Smooth muscle cell (in vitro differentiated cells): Measurements from ENCODE around the gene FXR2. TPM values are rescaled to one million over a fixed set of nuclear protein-coding genes. Genes with fewer than 3 reads are reported as not detected.

ENCODE experiments used
- DNase-seq: peaks from one replicate; lab custom pipeline; 2025; ENCODE audit not compliant: unreplicated experiment; lab: John Stamatoyannopoulos, UW
- H2AFZ ChIP-seq: fragments of 200-600 bp; sonication (generic); 2 replicates; pipeline ENCODE4 v1.6.0; 2016; ENCODE audit warnings: antibody characterized with exemption, low read depth, mild to moderate bottlenecking
- H3F3A ChIP-seq: fragments of 200-600 bp; sonication (generic); 2 replicates; pipeline ENCODE4 v1.6.0; 2017; ENCODE audit warnings: antibody characterized with exemption, low read depth
- H3K27ac ChIP-seq: fragments of 200-600 bp; sonication (generic); 2 replicates; pipeline ENCODE4 v1.5.1; 2016; ENCODE audit warnings: low read depth, mild to moderate bottlenecking
- H3K27me3 ChIP-seq: fragments of 200-600 bp; sonication (generic); 2 replicates; pipeline ENCODE4 v1.6.1; 2016; ENCODE audit warnings: low read depth, mild to moderate bottlenecking
- H3K36me3 ChIP-seq: fragments of 200-600 bp; sonication (generic); 2 replicates; pipeline ENCODE4 v1.5.1; 2016; ENCODE audit warnings: low read depth
- H3K4me1 ChIP-seq: fragments of 200-600 bp; sonication (generic); 2 replicates; pipeline ENCODE4 v1.5.1; 2016; ENCODE audit warnings: low read depth
- H3K4me2 ChIP-seq: fragments of 200-600 bp; sonication (generic); 2 replicates; pipeline ENCODE4 v1.6.0; 2016; ENCODE audit warnings: mild to moderate bottlenecking
- H3K4me3 ChIP-seq: fragments of 200-600 bp; sonication (generic); 2 replicates; pipeline ENCODE4 v1.5.1; 2016; ENCODE audit warnings: mild to moderate bottlenecking
- H3K79me2 ChIP-seq: fragments of 200-600 bp; sonication (generic); 2 replicates; pipeline ENCODE4 v1.6.0; 2016; ENCODE audit warnings: low read depth, mild to moderate bottlenecking
- H3K9ac ChIP-seq: fragments of 200-600 bp; sonication (generic); 2 replicates; pipeline ENCODE4 v1.6.0; 2016; ENCODE audit warnings: low read depth
- H3K9me3 ChIP-seq: fragments of 200-600 bp; sonication (generic); replicated peaks from 2 replicates; pipeline ENCODE4 v1.5.1; 2016; ENCODE audit warnings: low read depth
- H4K20me1 ChIP-seq: fragments of 200-600 bp; sonication (generic); 2 replicates; pipeline ENCODE4 v1.6.0; 2016; ENCODE audit warnings: low read depth
- WGBS: methylation state at CpG from one replicate; pipeline ENCODE4 v1.1.7; 2016; ENCODE audit warnings: low lambda C conversion rate; 5-methylcytosine and 5-hydroxymethylcytosine counted together
- polyA plus RNA-seq: library from polyadenylated mRNA; unstranded; fragments of >200 nt; fragmentation: Nextera tagmentation; extraction: Ambion mirVana; gene quantifications from 2 replicates; pipeline ENCODE4 v1.2.1, GENCODE V29; 2016
- total RNA-seq: library from RNA; depleted of rRNA; stranded (reverse); fragments of >200 nt; gene quantifications from 2 replicates; pipeline ENCODE4 v1.2.3, GENCODE V29; 2014
- TF ChIP-seq, protein P1 (sequence below): fragments of 200-600 bp; sonication (generic); IDR thresholded peaks from 2 replicates; pipeline ENCODE4 v1.5.1; 2017; ENCODE audit warnings: borderline replicate concordance, mild to moderate bottlenecking, antibody characterized with exemption; ENCODE audit not compliant: insufficient read depth, poor library complexity, severe bottlenecking

Gene FXR2
- total and polyA plus RNA-seq, 2 experiments from 2014 or later: 22.8 to 50.6 TPM

DNA sequence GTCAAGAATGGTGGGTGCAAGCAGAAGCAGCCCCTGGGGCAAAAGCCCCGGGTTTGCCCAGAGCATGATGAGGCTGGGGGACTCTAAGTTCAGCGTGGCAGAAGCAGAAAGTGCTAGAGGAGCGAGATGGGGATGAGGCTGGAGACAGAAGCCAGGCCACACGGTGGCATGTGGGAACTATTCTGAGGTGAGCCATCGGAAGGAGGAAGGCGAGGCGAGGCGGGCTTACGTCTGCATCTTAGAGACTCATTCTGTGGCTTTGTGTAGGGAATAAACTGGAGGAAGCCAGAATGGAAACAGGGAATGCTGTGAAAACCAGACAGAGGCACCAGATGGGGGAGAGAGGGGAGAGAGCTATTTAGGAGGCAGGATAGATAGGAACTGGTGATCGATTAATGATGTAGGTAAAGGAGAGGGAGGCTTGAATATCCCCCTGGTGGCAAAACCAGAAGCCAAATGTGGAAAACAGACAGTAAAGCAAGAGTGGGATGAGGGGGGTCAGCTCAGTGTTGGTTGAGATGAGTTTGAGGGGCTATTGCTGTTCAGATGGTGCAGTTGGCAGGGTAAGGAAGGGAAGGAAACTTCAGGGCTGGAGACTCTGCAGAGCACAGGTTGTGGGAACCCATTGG, 59.3 kb downstream of the FXR2 start:
- TF ChIP-seq, protein P1, sequence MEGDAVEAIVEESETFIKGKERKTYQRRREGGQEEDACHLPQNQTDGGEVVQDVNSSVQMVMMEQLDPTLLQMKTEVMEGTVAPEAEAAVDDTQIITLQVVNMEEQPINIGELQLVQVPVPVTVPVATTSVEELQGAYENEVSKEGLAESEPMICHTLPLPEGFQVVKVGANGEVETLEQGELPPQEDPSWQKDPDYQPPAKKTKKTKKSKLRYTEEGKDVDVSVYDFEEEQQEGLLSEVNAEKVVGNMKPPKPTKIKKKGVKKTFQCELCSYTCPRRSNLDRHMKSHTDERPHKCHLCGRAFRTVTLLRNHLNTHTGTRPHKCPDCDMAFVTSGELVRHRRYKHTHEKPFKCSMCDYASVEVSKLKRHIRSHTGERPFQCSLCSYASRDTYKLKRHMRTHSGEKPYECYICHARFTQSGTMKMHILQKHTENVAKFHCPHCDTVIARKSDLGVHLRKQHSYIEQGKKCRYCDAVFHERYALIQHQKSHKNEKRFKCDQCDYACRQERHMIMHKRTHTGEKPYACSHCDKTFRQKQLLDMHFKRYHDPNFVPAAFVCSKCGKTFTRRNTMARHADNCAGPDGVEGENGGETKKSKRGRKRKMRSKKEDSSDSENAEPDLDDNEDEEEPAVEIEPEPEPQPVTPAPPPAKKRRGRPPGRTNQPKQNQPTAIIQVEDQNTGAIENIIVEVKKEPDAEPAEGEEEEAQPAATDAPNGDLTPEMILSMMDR: no peak
- H3K27me3 ChIP-seq: no peaks in the 10 kb centered on the region
- no peaks in the 10 kb centered on the region for H3K36me3 ChIP-seq
- WGBS: 77% methylated on average over 10 of the region's 10 CpGs
- no peak overlapping the region for H3K9ac ChIP-seq
- H3F3A ChIP-seq: no peaks in the 10 kb centered on the region
- H3K4me1 ChIP-seq: peaks cover 15% of the 10 kb centered on the region
- no peaks in the 10 kb centered on the region for H3K9me3 ChIP-seq
- no peaks in the 10 kb centered on the region for H4K20me1 ChIP-seq
- H3K27ac ChIP-seq: no peak overlapping the region
- H2AFZ ChIP-seq: no peak overlapping the region
- DNase-seq: no peak
- no peak overlapping the region for H3K4me2 ChIP-seq
- no peak overlapping the region for H3K4me3 ChIP-seq
- no peaks in the 10 kb centered on the region for H3K79me2 ChIP-seq

DNA sequence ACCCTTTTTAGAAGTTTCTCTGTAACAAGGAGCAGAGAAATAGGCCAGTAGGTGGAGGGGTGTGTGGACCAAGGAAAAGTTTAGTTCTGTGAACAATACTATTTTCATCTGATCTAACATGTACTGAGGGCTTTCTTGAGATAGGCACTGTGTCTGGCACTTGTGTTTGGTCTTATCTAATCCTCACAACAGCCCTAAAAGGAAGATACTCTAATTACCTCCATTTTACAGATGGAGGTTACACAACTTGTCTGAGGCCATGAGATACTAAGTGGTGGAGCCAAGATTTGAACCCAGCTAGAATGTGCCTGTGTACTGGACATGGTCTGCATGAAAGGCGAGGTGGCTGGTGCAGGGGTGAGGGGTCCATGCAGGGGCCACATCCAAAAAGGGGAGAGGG, 61.3 kb downstream of the FXR2 start:
- Histone ChIP-seq H4K20me1 (no peaks in the 10 kb centered on the region), H3K4me3 (no peak overlapping the region), H3K27me3 (no peaks in the 10 kb centered on the region), H3K4me1 (peaks cover 11% of the 10 kb centered on the region), H3K9me3 (no peaks in the 10 kb centered on the region), H3K4me2 (no peak overlapping the region), H3K79me2 (no peaks in the 10 kb centered on the region), H3K36me3 (no peaks in the 10 kb centered on the region), H3K27ac (no peak overlapping the region), H3F3A (no peaks in the 10 kb centered on the region), H2AFZ (no peak overlapping the region), H3K9ac (no peak overlapping the region)
- TF ChIP-seq, protein P1: no peak
- 94% methylated on average over 1 of the region's 1 CpG for WGBS
- DNase-seq: no peak

DNA sequence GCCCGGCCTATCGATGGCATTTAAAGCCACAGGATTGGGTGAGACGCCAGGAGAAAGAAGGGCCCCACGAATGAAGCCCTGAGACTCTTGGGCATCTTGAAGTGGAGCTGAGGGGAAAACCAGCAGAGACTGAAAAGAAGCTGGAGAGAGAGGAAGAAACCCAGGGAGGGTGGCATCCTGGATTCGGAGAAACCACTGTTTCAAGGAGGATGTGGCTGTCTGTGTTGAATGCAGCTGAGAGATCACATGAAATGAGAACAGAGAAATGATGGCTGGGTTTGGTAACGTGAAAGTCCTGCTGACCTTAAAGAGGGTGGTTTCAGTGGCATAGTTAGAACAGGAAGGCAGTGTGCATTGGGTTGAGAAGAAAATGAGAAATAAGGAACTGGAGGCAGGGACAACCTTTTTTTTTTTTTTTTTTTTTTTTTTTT, 62.1 kb downstream of the FXR2 start:
- no peak for DNase-seq
- no peak overlapping the region for H3K9ac ChIP-seq
- H3K4me2 ChIP-seq: no peak overlapping the region
- H3K36me3 ChIP-seq: no peaks in the 10 kb centered on the region
- H3K9me3 ChIP-seq: no peaks in the 10 kb centered on the region
- no peak overlapping the region for H3K4me3 ChIP-seq
- no peaks in the 10 kb centered on the region for H3K79me2 ChIP-seq
- H3K4me1 ChIP-seq: peaks cover 7% of the 10 kb centered on the region
- 93% methylated on average over 6 of the region's 6 CpGs for WGBS
- H3K27ac ChIP-seq: no peak overlapping the region
- no peaks in the 10 kb centered on the region for H3K27me3 ChIP-seq
- no peaks in the 10 kb centered on the region for H3F3A ChIP-seq
- no peaks in the 10 kb centered on the region for H4K20me1 ChIP-seq
- H2AFZ ChIP-seq: no peak overlapping the region
- TF ChIP-seq, protein P1: no peak

DNA sequence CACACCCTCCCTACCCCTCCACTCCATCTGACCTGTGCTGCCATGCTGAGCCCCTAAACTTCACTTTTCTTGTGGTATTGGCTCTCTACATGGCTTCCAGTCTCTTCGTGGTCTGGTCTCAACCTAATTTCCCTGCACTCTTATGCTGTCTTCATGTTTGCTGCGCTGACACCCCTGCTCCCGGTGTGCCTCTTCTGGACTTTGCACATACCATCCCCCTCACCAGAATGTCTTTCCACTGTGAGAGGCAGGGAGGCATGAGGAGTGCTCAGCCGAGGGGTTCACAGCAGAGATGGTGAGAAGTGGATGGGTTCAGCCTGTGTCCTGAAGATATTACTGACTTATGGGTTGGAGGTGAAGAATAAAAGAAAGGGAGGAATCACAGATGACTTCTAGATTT, 63.3 kb downstream of the FXR2 start:
- Histone ChIP-seq H3K4me2 (no peak overlapping the region), H3F3A (no peaks in the 10 kb centered on the region), H2AFZ (no peak overlapping the region), H3K9ac (no peak overlapping the region), H3K79me2 (no peaks in the 10 kb centered on the region), H3K4me1 (peaks cover 5% of the 10 kb centered on the region), H3K27me3 (no peaks in the 10 kb centered on the region), H3K9me3 (no peaks in the 10 kb centered on the region), H3K27ac (no peak overlapping the region), H3K36me3 (no peaks in the 10 kb centered on the region), H3K4me3 (no peak overlapping the region), H4K20me1 (no peaks in the 10 kb centered on the region)
- 94% methylated on average over 4 of the region's 4 CpGs for WGBS
- TF ChIP-seq, protein P1: no peak
- DNase-seq: no peak
